Choroid plexus epithelial cell (primary cell): ENCODE results near the gene TLR9.
A peak's percentile ranks its signal among the peaks of the same experiment; 100 is the strongest.

Experiments
- DNase-seq: peaks from one replicate; pipeline ENCODE4 v3.0.0-alpha.2; 2010; ENCODE audit warnings: low read depth
- H3K4me3 ChIP-seq: 2 replicates; pipeline ENCODE4 v1.5.1; 2011; ENCODE audit warnings: low read depth, mild to moderate bottlenecking, control low read depth, low read length, moderate library complexity
- CTCF ChIP-seq: conservative IDR thresholded peaks from 2 replicates; pipeline ENCODE4 v1.5.1; 2011; ENCODE audit warnings: low read depth, mild to moderate bottlenecking, control low read depth, inconsistent platforms, low read length, moderate library complexity

The TLR9 gene

DNA sequence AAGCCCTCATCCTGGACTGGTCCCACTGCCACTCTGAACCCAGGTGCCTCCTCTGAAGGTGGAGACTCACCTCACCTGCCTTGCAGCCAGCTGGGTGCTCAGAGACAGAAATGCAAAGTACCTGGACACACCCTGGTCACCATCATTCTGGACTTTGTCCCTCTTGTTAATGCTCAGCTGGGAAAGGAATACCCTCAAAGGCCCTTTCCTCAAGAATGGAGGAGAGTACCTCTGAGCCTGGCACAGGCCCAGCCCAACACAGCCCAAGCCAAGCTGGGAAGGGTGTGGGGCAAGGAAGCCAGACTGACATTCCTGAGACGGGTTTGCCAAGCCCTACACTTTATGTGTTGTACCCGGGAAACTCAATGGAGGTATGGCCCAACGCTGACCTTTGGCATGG is 28.5 kb downstream of the TLR9 start:
- H3K4me3 ChIP-seq = no peak overlapping the region
- no peak for TF ChIP-seq CTCF
- no peak for DNase-seq

DNA sequence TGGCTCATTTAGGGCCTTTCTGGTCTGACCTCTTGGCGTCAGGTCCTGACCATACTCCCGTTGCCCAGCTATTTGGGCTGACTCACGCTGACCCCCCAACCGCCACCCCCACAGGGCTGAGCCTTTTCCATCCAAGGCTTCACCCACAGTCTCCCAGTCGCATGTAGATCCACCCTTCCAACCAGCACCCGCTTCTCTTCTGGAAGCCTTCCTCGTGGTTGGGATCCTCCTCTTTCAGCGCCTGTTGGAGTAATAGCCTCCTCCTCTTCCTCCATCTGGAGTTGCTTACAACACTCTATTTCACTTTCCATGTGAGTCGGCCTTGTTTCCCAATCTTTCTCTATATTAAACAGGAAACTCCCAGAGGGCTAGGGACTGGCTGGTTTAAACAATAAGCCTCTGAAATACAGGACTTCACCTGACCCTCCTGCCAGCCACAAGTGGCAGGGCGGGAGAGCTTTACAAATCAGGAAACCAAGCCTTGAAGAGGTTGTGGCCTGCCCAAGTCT is 29.6 kb downstream of the TLR9 start:
- H3K4me3 ChIP-seq = no peak overlapping the region
- DNase-seq = peak; percentile 57
- TF ChIP-seq CTCF = no peak

GRCh38 chr3:52195291-52195597 is 30.2 kb downstream of the TLR9 start:
- no peak for DNase-seq
- no peak for TF ChIP-seq CTCF
- H3K4me3 ChIP-seq = no peak overlapping the region

DNA sequence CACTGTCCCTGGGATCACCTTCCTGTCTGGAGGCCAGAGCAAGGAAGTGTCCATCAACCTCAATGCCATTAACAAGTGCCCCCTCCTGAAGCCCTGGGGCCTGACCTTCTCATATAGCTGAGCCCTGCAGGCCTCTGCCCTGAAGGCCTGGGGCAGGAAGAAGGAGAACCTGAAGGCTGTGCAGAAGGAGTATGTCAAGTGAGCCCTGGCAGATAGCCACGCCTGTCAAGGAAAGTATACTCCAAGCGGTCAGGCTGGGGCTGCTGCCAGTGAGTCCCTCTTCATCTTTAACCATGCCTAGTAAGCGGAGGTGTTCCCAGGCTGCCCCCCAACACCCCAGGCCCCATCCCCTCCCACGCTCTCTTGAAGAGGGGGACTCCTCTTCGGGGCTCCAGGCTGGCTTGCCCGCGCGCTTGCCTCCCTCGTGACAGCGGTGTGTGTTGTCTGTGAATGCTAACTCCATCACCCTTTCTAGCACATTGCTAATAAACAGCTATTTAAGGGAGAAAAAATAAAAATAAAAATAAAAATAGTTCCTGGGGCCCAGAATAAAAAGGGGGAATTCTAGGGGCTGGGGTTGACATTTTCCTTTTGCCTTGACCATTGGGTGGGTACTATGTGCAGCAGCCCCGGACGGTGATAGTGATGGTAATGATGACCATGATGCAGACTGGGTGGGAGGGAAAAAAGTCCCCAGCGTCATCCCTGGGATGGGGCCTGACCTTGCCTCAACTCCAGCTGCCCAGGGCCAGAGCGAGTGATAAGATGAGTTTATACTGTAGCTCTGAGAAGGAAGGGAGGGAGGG is 30.8 kb downstream of the TLR9 start:
- DNase-seq = peak; percentile 40
- TF ChIP-seq CTCF = no peak
- no peak overlapping the region for H3K4me3 ChIP-seq

GRCh38 chr3:52193065-52193464 is 32.4 kb downstream of the TLR9 start:
- no peak overlapping the region for H3K4me3 ChIP-seq
- TF ChIP-seq CTCF = no peak
- DNase-seq = peak; percentile 16

GRCh38 chr3:52191663-52192062 is 33.8 kb downstream of the TLR9 start:
- no peak overlapping the region for H3K4me3 ChIP-seq
- DNase-seq = no peak
- no peak for TF ChIP-seq CTCF

DNA sequence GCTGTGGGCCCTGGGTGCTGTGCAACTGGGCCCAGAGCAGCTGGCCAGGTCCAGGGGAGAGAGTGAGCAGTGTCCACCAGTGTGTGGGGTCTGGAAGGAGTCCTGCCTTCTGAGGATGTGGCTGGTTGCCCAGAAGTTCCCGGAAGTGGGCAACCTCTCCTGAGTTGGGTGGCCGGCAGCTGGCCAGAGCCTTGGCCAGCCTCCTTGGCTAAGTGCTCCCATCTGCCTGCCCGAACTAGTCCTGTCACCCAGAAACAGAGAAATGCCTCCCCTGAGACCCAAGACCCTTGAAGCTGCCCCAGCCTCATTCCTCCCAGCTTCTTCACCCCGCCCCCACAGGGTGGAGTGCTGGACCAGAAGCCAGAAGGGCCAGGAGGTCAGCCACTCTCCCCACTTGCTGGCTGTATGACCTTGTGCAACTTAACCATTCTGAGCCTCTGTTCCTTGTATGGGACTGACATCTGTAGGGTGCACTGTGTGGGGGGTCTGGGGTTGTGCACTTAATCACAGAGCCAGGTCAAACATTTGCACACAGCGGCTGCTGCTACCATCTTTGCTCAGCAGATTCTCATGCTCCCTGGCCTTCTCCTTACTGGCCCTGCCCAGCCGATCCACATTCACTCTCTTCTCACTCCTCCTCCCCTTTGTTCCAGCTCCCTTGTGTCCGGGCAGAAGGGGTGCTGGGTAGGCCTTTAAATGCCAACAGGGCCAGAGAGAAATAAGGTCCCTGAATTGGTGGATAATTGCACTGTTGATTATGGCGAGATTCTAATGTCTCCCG is 35.0 kb downstream of the TLR9 start:
- DNase-seq = peak; percentile 31
- TF ChIP-seq CTCF = no peak
- H3K4me3 ChIP-seq = no peak overlapping the region
